Measurements from ENCODE around the gene FRAS1. TPM values are rescaled to one million over a fixed set of nuclear protein-coding genes. Genes with fewer than 3 reads are reported as not detected.

Gene FRAS1
- total RNA-seq, 1 experiment from 2014 or later = 13.1 TPM

DNA sequence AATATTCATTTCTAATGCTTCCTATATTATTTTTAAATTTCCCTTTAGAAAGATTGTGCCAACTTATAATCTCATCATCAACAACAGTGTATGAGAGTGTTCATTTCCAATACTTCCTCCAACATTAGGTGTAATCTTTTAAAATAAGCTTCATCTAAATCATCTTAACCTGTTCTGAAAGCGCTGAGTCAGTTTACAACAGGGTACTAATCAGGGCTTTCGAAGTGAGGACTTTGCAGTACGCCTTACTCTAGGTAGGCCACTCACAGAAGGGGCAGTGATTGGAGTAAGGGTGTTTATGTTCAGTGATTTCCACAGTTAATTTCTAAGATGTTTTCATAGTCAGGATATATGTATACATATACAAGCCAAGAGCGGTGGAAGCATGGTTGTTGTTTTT is 87.9 kb downstream of the FRAS1 start:
- BruUV-seq (replicated peaks) = no TSS peak
- Histone ChIP-seq H3K4me1 (replicated peaks; ENCODE audit: insufficient read depth) (no peaks in the 10 kb centered on the region), H4K20me1 (ENCODE audit: insufficient read depth) (no peaks in the 10 kb centered on the region), H3K4me2 (no peak overlapping the region), H3K4me3 (no peak overlapping the region), H3K36me3 (ENCODE audit: low read depth) (no peaks in the 10 kb centered on the region), H3K9me3 (ENCODE audit: insufficient read depth, low read depth) (no peaks in the 10 kb centered on the region), H3K79me2 (ENCODE audit: low read depth) (no peaks in the 10 kb centered on the region), H3K9me2 (ENCODE audit: insufficient read depth) (no peaks in the 10 kb centered on the region), H3F3A (ENCODE audit: insufficient read depth, low read depth) (no peaks in the 10 kb centered on the region), H3K27me3 (ENCODE audit: insufficient read depth, low read depth) (no peaks in the 10 kb centered on the region), H2AFZ (no peak overlapping the region), H3K27ac (no peak overlapping the region)
- POLR2A ChIA-PET (ENCODE audit: unreplicated experiment) = interaction anchor here (0.7 kb wide), 1 partner anchor 143 kb away, joined by 15 read pairs; no protein-coding TSS in a partner anchor
- intact Hi-C loops (cut with micrococcal nuclease; ENCODE audit: unreplicated experiment) = no loop called here
- TF ChIP-seq EZH2 (IDR thresholded peaks at IDR 0.05; ENCODE audit: low read depth) = no peak
- TF ChIP-seq, protein P1, sequence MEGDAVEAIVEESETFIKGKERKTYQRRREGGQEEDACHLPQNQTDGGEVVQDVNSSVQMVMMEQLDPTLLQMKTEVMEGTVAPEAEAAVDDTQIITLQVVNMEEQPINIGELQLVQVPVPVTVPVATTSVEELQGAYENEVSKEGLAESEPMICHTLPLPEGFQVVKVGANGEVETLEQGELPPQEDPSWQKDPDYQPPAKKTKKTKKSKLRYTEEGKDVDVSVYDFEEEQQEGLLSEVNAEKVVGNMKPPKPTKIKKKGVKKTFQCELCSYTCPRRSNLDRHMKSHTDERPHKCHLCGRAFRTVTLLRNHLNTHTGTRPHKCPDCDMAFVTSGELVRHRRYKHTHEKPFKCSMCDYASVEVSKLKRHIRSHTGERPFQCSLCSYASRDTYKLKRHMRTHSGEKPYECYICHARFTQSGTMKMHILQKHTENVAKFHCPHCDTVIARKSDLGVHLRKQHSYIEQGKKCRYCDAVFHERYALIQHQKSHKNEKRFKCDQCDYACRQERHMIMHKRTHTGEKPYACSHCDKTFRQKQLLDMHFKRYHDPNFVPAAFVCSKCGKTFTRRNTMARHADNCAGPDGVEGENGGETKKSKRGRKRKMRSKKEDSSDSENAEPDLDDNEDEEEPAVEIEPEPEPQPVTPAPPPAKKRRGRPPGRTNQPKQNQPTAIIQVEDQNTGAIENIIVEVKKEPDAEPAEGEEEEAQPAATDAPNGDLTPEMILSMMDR (conservative IDR thresholded peaks at IDR 0.05) = no peak
- CTCF ChIA-PET = no interaction called here
- no peak for DNase-seq

DNA sequence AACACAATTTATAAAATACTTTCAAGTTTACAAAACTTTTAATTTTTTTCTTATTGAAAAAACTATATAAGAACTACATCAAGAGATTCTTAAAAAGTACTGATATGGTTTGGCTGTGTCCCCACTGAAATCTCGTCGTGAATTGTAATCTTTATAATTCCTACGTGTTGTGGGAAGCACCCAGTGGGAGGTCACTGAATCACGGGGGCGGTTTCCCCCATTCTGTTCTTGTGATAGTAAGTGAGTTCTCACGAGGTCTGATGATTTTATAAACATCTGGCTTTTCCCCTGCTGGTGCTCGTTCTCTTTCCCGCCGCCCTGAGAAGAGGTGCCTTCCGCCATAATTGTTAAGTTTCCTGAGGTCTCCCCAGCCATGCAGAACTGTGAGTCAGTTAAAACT is 88.5 kb downstream of the FRAS1 start:
- intact Hi-C loops (cut with micrococcal nuclease; ENCODE audit: unreplicated experiment) = no loop called here
- Histone ChIP-seq H3K4me3 (no peak overlapping the region), H2AFZ (no peak overlapping the region), H3K79me2 (ENCODE audit: low read depth) (no peaks in the 10 kb centered on the region), H3K9me3 (ENCODE audit: insufficient read depth, low read depth) (no peaks in the 10 kb centered on the region), H3K36me3 (ENCODE audit: low read depth) (no peaks in the 10 kb centered on the region), H3K27ac (no peak overlapping the region), H3K27me3 (ENCODE audit: insufficient read depth, low read depth) (no peaks in the 10 kb centered on the region), H3K4me1 (replicated peaks; ENCODE audit: insufficient read depth) (no peaks in the 10 kb centered on the region), H3K4me2 (no peak overlapping the region), H4K20me1 (ENCODE audit: insufficient read depth) (no peaks in the 10 kb centered on the region), H3F3A (ENCODE audit: insufficient read depth, low read depth) (no peaks in the 10 kb centered on the region), H3K9me2 (ENCODE audit: insufficient read depth) (no peaks in the 10 kb centered on the region)
- no peak for TF ChIP-seq EZH2 (IDR thresholded peaks at IDR 0.05; ENCODE audit: low read depth)
- TF ChIP-seq, protein P1 (conservative IDR thresholded peaks at IDR 0.05) = no peak
- DNase-seq = no peak
- ChIA-PET POLR2A (ENCODE audit: unreplicated experiment) (interaction anchor here (0.7 kb wide), 1 partner anchor 142 kb away, joined by 15 read pairs; no protein-coding TSS in a partner anchor), CTCF (no interaction called here)
- BruUV-seq (replicated peaks) = no TSS peak

DNA sequence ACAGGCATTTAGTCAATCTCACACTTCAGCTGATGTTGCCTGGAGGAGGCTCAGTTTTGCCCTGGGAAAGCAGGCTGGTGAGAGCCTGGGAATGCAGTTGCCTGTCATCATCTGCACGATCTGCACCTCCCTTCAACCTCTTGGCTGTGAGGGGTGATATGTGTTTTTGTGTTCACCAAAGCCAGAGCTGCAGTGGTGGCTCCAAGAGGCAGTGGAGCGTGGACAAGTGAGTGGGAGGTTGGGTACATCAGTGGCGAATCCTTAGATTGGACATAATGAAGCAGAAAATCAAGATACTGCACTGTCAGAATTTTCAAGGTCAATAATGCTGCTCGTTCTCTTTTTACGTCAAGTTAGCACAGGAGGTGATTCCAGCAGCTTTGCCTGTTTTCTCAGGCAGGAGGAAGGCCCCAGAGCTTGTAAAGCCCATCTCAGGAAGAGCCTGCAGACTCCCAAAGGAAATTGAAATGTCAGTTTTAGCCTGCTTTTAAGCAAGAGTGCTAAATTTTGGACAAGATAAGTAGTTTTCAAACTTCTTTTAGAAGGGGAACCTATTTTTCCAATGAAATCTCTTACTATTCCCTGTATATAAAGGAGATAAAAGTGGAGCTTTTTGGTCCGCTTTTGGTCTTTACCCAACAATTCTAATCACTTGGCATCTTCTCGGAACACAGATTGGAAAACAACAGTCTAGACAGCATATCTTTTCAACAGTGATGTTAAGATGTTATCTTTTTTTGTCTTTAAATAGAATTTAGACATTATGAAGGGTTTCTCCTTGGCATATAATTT is 92.8 kb downstream of the FRAS1 start:
- no TSS peak for BruUV-seq (replicated peaks)
- no peaks in the 10 kb centered on the region for H3K36me3 ChIP-seq (ENCODE audit: low read depth)
- H3K9me2 ChIP-seq (ENCODE audit: insufficient read depth) = no peaks in the 10 kb centered on the region
- ChIA-PET CTCF (no interaction called here), POLR2A (ENCODE audit: unreplicated experiment) (no interaction called here)
- no peak for TF ChIP-seq EZH2 (IDR thresholded peaks at IDR 0.05; ENCODE audit: low read depth)
- TF ChIP-seq, protein P1 (conservative IDR thresholded peaks at IDR 0.05) = no peak
- no peaks in the 10 kb centered on the region for H3K79me2 ChIP-seq (ENCODE audit: low read depth)
- no peaks in the 10 kb centered on the region for H3F3A ChIP-seq (ENCODE audit: insufficient read depth, low read depth)
- DNase-seq = no peak
- intact Hi-C loops (cut with micrococcal nuclease; ENCODE audit: unreplicated experiment) = no loop called here
- H3K4me3 ChIP-seq = no peak overlapping the region
- no peak overlapping the region for H3K27ac ChIP-seq
- no peaks in the 10 kb centered on the region for H3K27me3 ChIP-seq (ENCODE audit: insufficient read depth, low read depth)
- H3K4me1 ChIP-seq (replicated peaks; ENCODE audit: insufficient read depth) = no peaks in the 10 kb centered on the region
- H4K20me1 ChIP-seq (ENCODE audit: insufficient read depth) = no peaks in the 10 kb centered on the region
- no peak overlapping the region for H3K4me2 ChIP-seq
- H2AFZ ChIP-seq = no peak overlapping the region
- H3K9me3 ChIP-seq (ENCODE audit: insufficient read depth, low read depth) = no peaks in the 10 kb centered on the region
